GM18861 (cell line): ENCODE measurements around the gene FNDC3B.

Experiments
- ATAC-seq: cut with Tn5 transposase; IDR thresholded peaks from one replicate; pipeline ENCODE4 v1.9.1; 2021; ENCODE audit not compliant: unreplicated experiment

Gene FNDC3B

DNA sequence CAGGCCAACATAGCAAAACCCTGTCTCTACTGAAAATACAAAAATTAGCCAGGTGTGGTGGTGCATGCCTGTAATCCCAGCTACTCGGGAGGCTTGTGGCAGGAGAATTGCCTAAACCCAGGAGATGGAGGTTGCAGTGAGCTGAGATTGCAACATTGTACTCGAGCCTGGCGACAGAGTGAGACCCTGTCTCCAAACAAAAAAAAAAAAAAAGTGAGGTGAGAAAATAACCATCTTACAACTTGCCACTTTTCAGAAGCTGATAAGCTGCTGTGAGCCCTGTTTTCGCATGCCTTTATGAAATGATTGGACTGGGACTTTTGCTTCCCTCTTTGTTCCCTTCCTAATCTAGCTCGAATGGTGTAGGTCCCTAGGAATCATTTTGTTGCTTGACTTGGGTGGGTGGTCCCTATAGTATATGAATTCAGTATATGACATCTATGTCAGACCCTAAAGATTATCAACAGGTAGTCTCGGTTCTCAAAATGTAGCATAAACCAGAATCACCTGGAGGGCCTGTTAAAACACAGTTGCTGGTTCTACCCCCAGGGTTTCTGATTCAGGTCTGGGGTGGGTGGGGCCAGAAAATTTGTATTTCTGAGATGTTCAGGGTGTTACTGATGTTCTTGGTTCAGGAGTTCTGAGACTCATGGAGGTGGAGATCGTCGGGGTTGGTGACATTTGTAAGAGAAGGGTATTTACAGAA, 107.9 kb downstream of the FNDC3B start:
- ATAC-seq, result no peak

DNA sequence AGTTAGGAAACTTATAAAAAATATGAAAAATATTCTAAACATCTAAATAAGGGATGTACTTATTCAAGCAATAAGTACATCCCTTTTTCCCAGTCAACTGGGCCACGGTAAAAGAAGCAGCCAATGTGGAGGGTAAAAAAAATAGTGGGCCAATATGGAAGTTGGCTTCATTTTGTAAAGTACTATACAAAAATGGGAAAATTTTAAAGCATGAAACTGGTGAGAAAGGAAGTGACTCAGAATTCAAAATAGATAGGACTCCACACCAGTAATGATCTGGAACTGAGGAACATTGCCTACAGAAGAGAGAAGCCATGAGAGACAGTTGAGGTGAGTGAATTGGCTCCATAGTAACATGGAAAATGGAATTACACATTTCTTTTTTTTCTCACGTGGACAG, 108.9 kb downstream of the FNDC3B start:
- ATAC-seq, result no peak

DNA sequence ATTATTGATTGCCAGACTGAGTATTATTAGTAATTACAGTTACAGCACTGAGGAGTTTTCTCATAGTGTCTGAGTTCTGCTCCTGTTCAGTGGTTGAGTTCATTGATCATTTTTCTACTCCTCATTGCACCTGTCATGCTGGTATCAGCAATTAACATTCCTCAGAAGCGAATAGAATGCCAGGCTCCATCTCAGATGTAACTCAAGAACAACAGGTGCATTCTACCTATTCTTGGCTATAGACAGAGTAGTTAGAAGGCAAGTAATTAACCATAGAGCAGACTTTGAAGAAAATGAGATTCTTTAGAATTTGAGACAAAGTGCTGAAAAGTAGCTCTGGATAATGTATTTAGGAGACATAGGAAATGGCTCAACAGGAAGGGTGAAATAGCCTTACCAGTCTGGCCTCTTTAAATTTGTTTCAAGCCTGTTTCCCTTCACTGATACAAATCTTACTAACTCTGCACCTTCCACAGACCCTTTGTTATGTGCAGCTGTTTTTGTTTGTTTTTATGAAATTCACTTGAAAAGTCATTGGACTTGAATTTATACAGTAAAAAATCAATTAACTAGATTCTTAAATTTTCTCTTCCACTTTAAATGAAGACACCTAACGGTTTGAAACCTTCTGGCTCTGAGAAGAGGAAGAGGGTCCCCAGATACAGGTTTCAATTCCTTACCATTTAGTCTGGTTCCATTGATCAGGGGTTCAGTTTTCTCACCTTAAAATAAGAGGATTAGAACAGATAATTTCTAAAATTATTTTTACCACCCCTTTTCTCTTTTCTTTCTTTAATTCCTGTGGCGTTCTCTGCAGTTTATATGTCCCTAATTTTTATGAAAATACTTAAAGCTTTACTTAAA, 109.6 kb downstream of the FNDC3B start:
- ATAC-seq, result no peak

DNA sequence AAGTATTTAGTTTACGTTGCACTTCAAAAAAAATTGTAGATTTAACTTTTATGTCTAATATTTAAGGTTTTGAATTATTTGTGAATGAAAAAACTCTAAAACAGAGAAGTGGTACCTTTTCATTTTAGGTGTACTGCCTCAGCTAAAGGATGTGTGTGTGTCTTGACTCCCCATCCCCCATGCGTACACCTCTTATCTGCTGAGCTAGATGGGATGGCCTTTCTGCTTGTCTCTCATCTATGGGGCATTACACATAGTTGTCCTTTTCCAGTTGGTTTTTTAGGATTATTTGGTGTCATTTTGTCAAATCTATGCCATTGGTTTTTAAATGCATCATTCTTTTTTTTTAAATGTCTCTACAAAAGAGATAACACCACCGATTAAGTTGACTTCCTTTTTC, 110.9 kb downstream of the FNDC3B start:
- no peak for ATAC-seq

DNA sequence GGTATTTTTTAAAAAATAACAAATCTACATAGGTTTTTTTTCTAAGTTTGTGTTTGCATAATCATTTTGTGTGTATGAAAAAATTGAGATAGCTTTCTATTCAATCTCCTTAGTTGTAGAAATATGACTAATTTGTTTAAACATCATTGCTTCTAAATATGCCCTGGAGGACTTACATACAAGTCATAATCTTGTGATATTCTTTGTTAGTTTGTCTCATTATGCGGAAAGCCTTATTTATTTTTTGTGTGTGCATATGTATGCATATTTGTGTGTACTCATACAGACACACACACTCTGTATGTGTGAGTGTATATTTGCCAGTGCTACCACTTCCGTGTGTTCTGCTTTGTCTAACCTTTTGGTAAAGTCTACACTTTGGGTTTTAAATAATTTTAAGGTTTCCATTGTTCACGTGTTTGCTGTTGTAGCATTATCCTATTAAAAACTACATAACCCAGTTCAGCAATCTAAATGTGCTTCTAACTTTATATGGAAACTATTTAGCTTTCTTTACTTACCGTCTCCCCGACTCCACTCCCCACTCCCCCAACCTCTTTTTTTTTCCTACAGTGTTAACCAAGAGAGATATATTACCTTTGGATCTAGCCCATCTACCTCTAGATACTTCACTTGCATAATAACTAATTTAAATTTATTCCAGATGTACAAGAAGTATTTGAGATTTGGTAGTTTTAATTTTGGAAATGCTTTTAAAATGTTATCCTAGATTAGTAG, 111.7 kb downstream of the FNDC3B start:
- no peak for ATAC-seq

DNA sequence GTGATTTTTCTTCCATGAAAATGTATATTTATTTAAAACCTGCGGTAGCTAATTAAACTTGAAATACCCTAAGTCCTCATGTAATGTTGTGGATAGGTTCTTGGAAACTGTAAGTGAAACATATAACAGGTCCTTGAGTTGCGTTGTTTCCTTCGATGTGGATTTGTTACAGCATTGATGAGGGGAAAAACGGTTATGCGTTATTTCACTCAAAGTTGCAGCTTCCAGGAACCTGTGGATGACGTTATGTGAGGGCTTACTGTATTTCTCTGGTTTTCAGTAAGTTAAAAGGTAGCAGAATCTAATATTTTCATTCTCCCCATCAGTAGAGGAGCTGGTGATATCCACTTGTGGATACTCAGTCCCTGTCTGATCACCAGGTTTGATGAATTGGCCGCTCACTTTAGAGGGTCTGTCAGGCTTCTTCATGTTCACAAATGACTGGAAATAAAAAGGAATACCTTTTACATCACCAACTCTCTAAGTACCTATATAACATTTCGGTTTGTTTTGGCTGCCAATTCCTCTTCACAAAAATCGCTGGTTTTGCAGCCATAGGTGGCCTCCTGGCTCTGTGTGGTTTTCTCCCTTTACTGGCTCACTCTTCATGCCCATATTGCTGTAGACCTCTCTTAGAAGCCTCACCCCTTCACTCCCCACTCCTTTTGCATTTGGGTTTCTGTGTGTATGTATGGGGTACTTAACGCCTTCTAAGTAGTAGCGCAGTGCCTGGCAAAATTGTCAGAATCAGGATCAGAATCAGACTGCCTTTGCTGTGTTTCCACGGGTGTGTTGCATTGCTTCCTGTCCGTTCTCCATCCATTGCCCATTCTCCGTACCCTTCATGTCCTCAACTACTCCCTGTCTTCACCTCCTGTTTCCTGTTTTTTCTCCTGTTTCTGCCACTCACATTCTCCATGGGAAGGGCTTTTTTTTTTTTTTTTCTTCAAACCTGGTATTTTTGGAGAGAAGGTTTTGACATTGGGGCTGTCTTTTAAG, 112.6 kb downstream of the FNDC3B start:
- ATAC-seq, result no peak

DNA sequence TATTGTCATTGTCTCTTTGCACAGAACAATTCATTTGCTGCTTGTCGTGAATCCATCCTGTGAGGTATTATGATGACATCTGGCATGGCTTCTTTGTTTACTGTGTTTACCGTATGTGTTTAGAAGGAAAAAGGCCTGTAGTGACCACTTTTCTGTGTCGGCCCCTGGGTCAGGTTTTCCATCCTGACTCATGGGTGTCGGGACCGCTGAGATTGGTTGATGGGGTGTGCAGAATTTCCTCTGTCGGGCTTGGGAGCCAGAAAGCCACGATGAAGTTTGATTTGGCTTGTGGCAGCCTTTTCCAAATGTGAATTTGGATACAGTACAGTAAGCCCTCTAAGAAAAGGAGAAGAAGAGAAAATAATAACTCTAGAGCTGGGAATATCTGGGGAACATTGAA, 113.5 kb downstream of the FNDC3B start:
- no peak for ATAC-seq

DNA sequence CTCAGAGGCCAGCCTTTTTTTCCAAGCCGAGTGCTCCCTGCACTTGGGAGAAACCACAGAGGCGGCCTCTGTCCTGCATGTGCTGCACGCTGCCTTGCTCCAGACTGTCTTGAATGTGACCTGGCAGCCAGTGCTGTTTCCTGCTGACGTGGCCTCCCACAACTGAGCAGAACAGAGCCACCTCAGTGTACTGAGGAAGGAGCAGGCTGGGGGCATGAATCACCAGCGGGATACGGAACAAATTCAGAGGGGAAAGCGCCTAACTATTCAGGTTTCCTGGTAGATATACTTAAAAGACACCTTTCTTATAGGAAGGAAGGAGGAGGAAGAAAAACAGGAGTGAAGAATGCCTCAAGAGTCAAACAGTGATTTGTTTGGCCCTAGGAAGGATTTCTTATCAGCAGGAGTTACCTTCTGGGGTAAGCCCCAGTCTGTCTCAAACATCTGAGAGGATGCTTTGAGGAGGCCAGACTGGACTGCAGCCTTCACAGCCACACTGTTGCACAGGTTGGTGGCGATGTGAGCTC, 114.0 kb downstream of the FNDC3B start:
- peak; percentile 75 for ATAC-seq

DNA sequence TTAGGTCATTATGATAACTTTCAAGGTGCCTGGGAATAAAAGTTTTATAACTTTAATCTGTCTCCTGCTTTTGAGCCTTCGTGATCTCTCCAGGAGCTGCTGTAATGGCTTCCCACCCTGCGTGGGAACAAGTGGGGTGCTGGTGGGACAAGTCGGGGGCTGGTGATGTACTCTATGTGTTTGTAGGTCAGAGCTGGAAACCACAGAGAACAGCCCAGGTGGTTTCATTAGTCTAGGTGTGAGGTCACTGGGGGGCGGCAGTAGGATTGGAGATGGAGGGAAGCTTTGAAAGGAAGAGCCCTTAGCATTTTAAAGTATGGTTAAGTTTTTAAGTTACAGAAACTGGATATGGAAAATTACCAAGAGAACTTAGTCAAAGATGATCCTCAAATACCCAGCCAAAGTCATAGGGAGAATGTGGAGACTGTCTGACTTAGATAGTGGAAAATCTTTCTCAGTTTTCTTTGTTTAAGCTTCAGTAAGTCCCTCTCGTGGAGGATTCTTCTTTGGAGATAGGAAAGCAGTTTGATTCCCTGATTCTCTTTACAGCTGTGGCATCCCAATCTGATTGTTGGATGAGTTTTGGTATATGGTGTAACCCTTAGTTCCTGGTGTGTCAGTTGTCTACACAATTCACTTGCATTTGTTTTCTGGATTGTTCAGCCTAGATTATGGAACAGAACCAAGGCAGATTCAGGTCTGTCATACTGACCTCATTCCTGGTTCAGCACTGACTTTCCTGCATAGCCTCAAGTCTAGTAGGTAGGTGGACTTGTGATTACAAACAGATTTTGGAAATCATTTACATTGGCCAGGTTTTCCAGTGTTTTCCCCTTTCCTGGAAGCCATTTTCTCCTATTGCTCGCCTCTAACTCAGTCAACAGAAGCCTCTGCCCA, 115.6 kb downstream of the FNDC3B start:
- no peak for ATAC-seq

DNA sequence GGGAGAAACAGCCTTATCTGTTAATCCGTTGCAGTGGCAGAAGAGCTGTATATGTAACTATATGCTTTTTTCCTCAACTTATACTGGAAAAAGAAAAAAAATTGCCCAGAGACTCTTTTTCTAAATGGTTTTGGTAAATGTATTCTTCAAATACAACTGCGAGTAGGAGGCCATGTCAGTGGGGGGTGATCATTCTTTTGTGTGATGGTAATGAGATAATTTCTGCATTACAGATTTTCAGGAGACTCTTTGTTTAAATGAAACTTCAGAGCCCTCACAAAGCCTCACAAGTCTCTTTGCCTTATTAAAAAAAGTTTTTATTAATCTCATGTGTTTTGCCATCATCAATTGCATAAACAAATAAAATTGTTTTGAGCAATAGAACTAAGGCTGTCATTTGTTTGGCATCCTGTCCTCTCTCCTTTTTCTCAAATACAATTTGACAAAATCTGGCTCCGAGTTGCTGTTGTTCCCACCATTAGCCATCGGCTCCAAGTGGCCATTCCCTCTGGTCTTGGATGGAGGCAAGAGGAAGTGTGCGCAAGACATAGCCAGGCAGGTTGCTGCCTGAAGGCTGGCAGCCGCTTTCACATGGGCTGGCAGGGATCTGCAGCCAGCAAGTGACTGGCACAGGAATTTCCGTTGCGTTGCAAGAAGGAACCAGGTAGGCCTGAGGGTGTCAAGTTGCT, 116.7 kb downstream of the FNDC3B start:
- ATAC-seq, result no peak

DNA sequence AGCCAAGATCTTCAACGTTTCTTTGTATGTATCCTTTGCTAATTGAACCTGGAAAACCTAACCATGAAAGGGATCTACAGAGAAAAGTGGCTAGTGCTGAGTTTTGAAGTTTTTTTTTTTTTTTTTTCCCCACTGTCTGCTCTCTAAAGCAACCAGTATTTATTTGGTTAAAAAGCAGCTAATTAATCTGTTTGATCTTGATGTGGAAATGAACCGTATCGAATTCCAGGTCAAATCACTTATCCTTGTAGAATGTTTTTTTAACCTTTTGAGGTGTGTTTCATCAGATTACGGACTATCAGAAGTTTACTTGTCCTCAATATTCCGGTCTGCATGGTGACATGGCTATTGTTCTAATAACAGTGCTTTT, 117.2 kb downstream of the FNDC3B start:
- ATAC-seq, result no peak

DNA sequence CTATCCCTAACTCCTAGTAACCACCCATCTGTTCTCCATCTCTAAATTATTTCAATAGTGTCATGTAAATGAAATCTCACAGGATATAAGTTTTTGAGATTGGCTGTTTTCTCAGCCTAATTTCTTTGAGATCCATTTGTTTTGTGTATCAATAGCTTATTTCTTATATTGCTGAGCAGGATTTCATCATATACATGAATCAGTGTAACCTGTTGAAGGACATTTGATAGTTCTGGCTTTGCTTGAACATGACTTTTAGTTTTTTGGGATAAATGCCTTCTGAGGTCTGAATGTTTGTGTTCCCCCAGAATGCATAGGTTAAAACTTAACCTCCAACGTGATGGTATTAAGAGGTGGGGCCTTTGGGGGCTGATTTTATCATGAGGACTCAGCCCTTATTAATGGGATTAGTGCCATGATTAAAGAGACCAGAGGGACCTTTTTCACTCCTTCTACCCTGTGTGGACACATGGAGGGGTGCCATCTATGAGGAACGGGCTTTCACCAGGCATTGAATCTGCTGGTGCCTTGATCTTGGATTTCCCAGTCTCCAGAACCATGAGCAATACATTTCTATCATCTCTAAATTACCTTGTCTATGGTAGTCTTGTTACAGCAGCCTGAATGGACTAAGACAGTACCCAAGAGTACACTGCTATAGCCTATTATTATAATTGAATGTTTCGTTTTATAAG, 118.3 kb downstream of the FNDC3B start:
- ATAC-seq, result no peak

DNA sequence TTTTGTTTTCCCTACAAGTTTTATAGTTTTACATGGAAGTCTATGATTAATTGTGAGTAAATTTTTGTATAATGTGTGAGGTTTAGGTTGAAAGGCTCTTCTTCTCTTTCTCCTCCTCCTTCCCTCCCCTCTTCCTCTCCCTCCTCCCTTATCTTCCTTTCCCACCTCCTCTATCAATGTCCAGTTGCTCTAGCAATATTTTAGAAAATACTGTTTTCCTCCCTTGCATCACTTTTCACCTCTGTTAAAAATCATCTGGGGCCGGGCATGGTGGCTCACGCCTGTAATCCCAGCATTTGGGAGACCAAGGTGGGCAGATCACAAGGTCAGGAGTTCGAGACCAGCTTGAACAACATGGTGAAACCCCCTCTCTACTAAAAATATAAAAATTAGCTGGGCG, 119.4 kb downstream of the FNDC3B start:
- ATAC-seq, result no peak

DNA sequence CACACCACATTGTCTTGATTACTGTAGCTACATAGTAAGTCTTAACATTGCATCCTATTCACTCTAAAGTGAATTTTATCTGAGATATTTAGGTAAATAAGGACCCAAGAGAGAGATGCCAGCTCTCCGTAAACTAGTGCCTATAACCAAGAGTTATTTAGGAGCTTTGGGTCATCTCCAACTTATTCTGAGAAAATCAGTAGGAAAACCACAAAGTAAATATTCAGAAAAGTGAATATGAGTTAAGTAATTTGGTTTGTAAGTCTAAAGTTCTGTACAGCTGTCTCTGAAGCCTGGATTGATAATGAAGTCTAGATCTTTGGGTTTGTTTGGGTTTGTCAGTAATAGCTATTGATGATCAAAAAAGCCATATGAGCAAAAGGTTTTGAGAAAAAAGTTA, 120.0 kb downstream of the FNDC3B start:
- no peak for ATAC-seq

DNA sequence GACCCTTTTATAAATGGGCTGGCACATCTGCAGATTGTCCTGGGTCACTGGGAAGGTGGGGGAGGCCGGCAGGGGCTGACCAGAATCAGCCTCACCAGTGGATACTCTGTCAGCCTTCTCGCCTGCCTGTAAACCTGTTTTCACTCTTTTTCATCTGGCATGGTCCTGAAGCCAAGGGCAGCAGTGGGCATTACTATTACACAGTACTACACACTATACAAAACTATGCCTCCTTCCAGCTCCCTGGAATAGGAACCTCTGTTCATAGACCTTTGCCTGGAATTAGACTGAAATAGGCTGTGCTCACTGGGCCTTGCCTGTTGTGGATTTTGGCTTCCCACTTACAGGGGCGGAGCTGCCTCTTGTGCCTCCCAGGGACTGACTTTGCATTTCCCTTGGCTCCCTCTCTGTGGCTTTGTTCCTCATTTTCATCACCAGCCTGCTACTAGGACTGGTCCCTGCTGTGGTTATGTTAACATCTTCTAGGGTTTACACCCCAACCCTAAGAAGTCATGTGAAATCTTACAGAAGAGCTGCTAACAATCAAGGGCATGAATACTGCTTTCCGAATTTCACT, 120.7 kb downstream of the FNDC3B start:
- ATAC-seq, result no peak

DNA sequence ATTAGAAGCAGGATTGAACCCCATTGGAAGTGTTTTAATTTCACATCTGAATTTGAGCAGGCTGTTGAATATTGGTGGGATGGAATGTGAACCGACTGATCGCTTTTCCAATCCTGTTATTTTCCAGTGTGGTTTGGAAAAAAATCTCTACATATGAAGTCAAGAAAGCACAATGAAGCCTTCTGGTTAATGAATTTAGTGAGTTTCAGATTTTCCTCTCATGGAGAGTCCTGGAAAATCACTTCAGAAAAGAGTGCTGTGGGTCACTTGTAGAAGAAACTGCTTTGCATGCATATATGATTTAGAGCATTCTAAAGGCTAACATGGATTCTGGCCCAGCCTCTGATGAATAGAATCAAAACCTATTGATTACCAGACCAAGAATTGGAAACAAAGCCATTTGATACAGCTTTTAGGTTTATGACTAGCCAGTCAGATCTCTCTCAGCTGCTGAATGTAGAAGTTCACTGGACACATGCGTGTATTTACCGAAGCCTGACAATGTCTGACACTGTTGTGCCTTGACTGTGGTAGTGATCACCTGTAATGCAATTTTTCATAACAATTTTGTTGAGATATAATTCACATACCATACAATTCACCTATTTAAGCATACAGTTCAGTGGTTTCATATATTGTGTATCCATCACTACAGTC, 121.9 kb downstream of the FNDC3B start:
- ATAC-seq, result no peak

DNA sequence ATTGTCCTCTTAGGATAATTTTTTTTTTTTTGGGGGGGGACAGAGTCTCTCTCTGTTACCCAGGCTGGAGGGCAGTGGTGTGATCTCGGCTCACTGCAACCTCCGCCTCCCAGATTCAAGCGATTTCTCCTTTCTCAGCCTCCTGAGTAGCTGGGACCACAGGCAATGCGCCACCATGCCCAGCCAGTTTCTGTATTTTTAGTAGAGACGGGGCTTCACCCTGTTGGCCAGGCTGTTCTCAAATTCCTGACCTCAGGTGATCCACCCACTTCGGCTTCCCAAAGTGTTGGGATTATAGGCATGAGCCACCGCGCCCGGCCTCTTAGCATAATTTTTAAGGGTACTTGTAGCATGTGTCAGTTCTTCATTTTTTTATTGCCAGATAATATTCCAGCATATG, 122.6 kb downstream of the FNDC3B start:
- no peak for ATAC-seq
